GM21737 (cell line): Measurements from ENCODE around the gene CACNA1C.

Source experiments
- ATAC-seq: cut with Tn5 transposase; IDR thresholded peaks from one replicate; pipeline ENCODE4 v1.9.1; 2021; ENCODE audit warnings: mild to moderate bottlenecking, moderate library complexity; ENCODE audit not compliant: unreplicated experiment

CACNA1C gene

GRCh38 chr12:2526371-2526770 lies 473.6 kb downstream of the CACNA1C start:
- no peak for ATAC-seq

GRCh38 chr12:2528001-2528400 lies 475.2 kb downstream of the CACNA1C start:
- ATAC-seq = no peak

GRCh38 chr12:2529807-2530206 lies 477.0 kb downstream of the CACNA1C start:
- ATAC-seq = no peak

GRCh38 chr12:2531371-2531770 lies 478.6 kb downstream of the CACNA1C start:
- no peak for ATAC-seq

GRCh38 chr12:2533036-2533435 lies 480.2 kb downstream of the CACNA1C start:
- ATAC-seq = no peak

GRCh38 chr12:2535583-2536204 lies 482.9 kb downstream of the CACNA1C start:
- ATAC-seq = no peak

- ATAC-seq = no peak
Measured at GRCh38 chr12:2536724-2537123, 483.9 kb downstream of the CACNA1C start.

GRCh38 chr12:2537868-2538541 lies 485.2 kb downstream of the CACNA1C start:
- no peak for ATAC-seq

- no peak for ATAC-seq
Measured at GRCh38 chr12:2539938-2540337, 487.2 kb downstream of the CACNA1C start.

GRCh38 chr12:2540535-2540941 lies 487.8 kb downstream of the CACNA1C start:
- ATAC-seq = no peak

- ATAC-seq = no peak
Measured at GRCh38 chr12:2541631-2542204, 488.9 kb downstream of the CACNA1C start.

- ATAC-seq = no peak
Measured at GRCh38 chr12:2543801-2544200, 491.0 kb downstream of the CACNA1C start.

- ATAC-seq = no peak
Measured at GRCh38 chr12:2544230-2544629, 491.4 kb downstream of the CACNA1C start.

GRCh38 chr12:2547273-2548044 lies 494.7 kb downstream of the CACNA1C start:
- ATAC-seq = no peak

GRCh38 chr12:2548081-2548480 lies 495.3 kb downstream of the CACNA1C start:
- ATAC-seq = no peak

GRCh38 chr12:2550561-2551411 lies 498.0 kb downstream of the CACNA1C start:
- no peak for ATAC-seq

GRCh38 chr12:2551412-2551900 lies 498.7 kb downstream of the CACNA1C start:
- no peak for ATAC-seq

- no peak for ATAC-seq
Measured at GRCh38 chr12:2552000-2552756, 499.4 kb downstream of the CACNA1C start.

- no peak for ATAC-seq
Measured at GRCh38 chr12:2553388-2554126, 500.8 kb downstream of the CACNA1C start.
